Tibial nerve (tissue), 3 donors: Measurements from ENCODE around the gene TBX5.

Source experiments
- POLR2A ChIP-seq, 2 donors: fragments of 450-650 bp; IDR thresholded peaks; one replicate each; pipeline ENCODE4 v1.6.1; 2017; ENCODE audit warnings: antibody characterized with exemption in 2 of 2, mild to moderate bottlenecking in 2 of 2, moderate library complexity in 2 of 2
- TF ChIP-seq, protein P1 (sequence below), 5 experiments: fragments of 200-600 bp in 3 of 5; fragments of 450-650 bp in 2 of 5; sonication (generic) in 3 of 5; IDR thresholded peaks; one replicate each; pipeline ENCODE4 v1.5.1; 2016 to 2019; ENCODE audit warnings: antibody characterized with exemption in 5 of 5, mild to moderate bottlenecking in 3 of 5, moderate library complexity in 2 of 5

DNA sequence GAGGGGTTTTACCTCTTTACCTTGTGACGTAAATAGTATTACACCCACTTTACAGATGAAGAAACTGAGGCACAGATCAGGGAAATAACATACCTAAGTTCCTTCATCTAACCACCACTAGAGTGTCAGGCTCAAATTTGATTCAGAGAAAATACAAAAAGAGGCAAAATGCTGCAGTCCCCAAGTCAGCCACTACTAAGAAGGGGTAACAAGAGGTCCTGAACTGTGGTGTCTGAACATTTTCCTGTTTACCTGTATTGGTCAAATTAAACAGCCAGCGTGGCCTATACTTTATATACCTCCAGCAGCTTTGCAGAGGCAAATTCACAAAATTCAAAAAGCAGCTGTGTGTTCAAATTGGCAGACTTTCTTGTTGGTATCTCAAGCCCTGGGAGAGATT lies 92.0 kb downstream of the TBX5 start:
- TF ChIP-seq, protein P1, sequence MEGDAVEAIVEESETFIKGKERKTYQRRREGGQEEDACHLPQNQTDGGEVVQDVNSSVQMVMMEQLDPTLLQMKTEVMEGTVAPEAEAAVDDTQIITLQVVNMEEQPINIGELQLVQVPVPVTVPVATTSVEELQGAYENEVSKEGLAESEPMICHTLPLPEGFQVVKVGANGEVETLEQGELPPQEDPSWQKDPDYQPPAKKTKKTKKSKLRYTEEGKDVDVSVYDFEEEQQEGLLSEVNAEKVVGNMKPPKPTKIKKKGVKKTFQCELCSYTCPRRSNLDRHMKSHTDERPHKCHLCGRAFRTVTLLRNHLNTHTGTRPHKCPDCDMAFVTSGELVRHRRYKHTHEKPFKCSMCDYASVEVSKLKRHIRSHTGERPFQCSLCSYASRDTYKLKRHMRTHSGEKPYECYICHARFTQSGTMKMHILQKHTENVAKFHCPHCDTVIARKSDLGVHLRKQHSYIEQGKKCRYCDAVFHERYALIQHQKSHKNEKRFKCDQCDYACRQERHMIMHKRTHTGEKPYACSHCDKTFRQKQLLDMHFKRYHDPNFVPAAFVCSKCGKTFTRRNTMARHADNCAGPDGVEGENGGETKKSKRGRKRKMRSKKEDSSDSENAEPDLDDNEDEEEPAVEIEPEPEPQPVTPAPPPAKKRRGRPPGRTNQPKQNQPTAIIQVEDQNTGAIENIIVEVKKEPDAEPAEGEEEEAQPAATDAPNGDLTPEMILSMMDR (IDR thresholded peaks at IDR 0.05), result no peak
- no peak for TF ChIP-seq POLR2A (IDR thresholded peaks at IDR 0.05)
